Loucy (cell line): ENCODE data around the gene MTPN.

Experiments
- H2AFZ ChIP-seq: fragments of 200-600 bp; sonication (generic); 2 replicates; pipeline ENCODE4 v1.6.0; 2016; ENCODE audit warnings: antibody characterized with exemption, mild to moderate bottlenecking, low read length, moderate library complexity
- H3F3A ChIP-seq: fragments of 200-600 bp; 2 replicates; pipeline ENCODE4 v1.6.0; 2016; ENCODE audit warnings: antibody characterized with exemption, low read depth, mild to moderate bottlenecking
- H3K27me3 ChIP-seq: fragments of 200-600 bp; sonication (generic); 2 replicates; pipeline ENCODE4 v1.6.1; 2014; ENCODE audit warnings: low read length, mild to moderate bottlenecking; ENCODE audit not compliant: insufficient read depth, poor library complexity, severe bottlenecking
- H3K36me3 ChIP-seq: fragments of 200-600 bp; sonication (generic); 2 replicates; pipeline ENCODE4 v1.6.1; 2016; ENCODE audit warnings: low read length; ENCODE audit not compliant: insufficient read depth
- H3K4me1 ChIP-seq: fragments of 200-600 bp; sonication (generic); 2 replicates; pipeline ENCODE4 v1.5.1; 2014; ENCODE audit warnings: low read length, mild to moderate bottlenecking; ENCODE audit not compliant: insufficient read depth, poor library complexity, severe bottlenecking
- H3K4me2 ChIP-seq: fragments of 200-600 bp; sonication (generic); 2 replicates; pipeline ENCODE4 v1.6.0; 2014; ENCODE audit warnings: antibody characterized with exemption, low read length, low read depth, mild to moderate bottlenecking; ENCODE audit not compliant: poor library complexity, severe bottlenecking
- H3K4me3 ChIP-seq: fragments of 200-600 bp; sonication (generic); 2 replicates; pipeline ENCODE4 v1.5.1; 2014; ENCODE audit warnings: low read length, mild to moderate bottlenecking, mixed read lengths; ENCODE audit not compliant: poor library complexity, severe bottlenecking
- H3K79me2 ChIP-seq: fragments of 200-600 bp; sonication (generic); 2 replicates; pipeline ENCODE4 v1.6.1; 2014; ENCODE audit warnings: low read length; ENCODE audit not compliant: insufficient read depth
- H3K9ac ChIP-seq: fragments of 200-600 bp; sonication (generic); 2 replicates; pipeline ENCODE4 v1.6.0; 2014; ENCODE audit warnings: mild to moderate bottlenecking, low read depth, low read length, moderate library complexity; ENCODE audit not compliant: poor library complexity, severe bottlenecking
- H3K9me2 ChIP-seq: fragments of 200-600 bp; sonication (generic); replicated peaks from 2 replicates; pipeline ENCODE4 v1.6.1; 2016; ENCODE audit warnings: low read depth, low read length, mixed read lengths
- H3K9me3 ChIP-seq: fragments of 200-600 bp; sonication (generic); 2 replicates; pipeline ENCODE4 v1.6.1; 2014; ENCODE audit warnings: mild to moderate bottlenecking, antibody characterized with exemption, low read length, low read depth; ENCODE audit not compliant: insufficient read depth
- H4K20me1 ChIP-seq: fragments of 200-600 bp; sonication (generic); 2 replicates; pipeline ENCODE4 v1.6.0; 2014; ENCODE audit warnings: antibody characterized with exemption, low read length, mild to moderate bottlenecking; ENCODE audit not compliant: insufficient read depth, poor library complexity, severe bottlenecking
- EZH2phosphoT487 ChIP-seq: fragments of 200-600 bp; IDR thresholded peaks from 2 replicates; pipeline ENCODE4 v1.6.1; 2018; ENCODE audit warnings: antibody characterized with exemption, mild to moderate bottlenecking, moderate library complexity, borderline replicate concordance
- TF ChIP-seq, protein P1 (sequence below): fragments of 200-600 bp; sonication (generic); conservative IDR thresholded peaks from 2 replicates; pipeline ENCODE4 v1.5.1; 2014; ENCODE audit warnings: mild to moderate bottlenecking, antibody characterized with exemption, low read length

Gene MTPN

DNA sequence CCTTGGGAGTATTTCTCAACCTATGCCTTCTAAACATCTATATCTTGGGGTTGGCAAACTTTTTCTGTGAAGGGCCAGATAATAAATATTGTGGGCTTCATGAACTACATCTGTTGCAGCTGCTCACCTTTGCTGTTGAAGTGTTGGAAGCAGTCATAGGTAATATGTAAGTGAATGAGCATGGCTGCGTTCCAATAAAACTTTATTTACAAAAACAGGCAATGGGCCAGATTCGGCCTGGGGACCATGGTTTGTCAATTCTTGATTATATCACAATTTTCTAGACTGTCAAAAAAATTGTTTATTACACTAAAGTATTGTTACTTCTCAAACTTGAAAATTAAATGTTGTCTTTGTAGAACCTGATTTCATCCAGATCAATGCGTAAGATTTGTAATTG lies 54.9 kb downstream of the MTPN start:
- Histone ChIP-seq H3K4me1 (no peaks in the 10 kb centered on the region), H2AFZ (no peak overlapping the region), H3K9me2 (no peaks in the 10 kb centered on the region), H3F3A (no peaks in the 10 kb centered on the region), H3K4me2 (no peak overlapping the region), H3K27me3 (no peaks in the 10 kb centered on the region), H3K79me2 (no peaks in the 10 kb centered on the region), H3K9ac (no peak overlapping the region), H3K9me3 (no peaks in the 10 kb centered on the region), H3K4me3 (no peak overlapping the region), H3K36me3 (peaks cover 18% of the 10 kb centered on the region), H4K20me1 (no peaks in the 10 kb centered on the region)
- no peak for TF ChIP-seq EZH2phosphoT487
- TF ChIP-seq, protein P1, sequence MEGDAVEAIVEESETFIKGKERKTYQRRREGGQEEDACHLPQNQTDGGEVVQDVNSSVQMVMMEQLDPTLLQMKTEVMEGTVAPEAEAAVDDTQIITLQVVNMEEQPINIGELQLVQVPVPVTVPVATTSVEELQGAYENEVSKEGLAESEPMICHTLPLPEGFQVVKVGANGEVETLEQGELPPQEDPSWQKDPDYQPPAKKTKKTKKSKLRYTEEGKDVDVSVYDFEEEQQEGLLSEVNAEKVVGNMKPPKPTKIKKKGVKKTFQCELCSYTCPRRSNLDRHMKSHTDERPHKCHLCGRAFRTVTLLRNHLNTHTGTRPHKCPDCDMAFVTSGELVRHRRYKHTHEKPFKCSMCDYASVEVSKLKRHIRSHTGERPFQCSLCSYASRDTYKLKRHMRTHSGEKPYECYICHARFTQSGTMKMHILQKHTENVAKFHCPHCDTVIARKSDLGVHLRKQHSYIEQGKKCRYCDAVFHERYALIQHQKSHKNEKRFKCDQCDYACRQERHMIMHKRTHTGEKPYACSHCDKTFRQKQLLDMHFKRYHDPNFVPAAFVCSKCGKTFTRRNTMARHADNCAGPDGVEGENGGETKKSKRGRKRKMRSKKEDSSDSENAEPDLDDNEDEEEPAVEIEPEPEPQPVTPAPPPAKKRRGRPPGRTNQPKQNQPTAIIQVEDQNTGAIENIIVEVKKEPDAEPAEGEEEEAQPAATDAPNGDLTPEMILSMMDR = no peak

DNA sequence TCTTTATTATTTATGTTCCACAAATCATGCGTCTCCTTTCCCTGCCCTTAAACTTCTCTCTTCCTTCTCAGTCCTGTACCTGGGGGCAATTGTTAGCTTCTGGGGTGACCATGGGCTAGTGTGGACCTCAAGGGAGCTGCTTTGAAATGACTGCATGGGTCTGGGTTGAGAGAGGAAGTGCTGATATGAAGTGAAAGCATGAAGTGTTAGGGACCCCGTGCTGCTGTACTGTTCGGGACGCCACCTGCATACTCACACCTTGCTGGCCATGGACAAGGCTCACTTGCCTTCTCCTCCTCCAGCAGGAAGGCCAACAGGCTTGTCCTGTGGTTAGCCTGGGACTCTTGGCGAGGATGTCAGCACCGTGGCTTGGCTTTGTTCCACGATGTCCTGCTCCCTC lies 56.7 kb downstream of the MTPN start:
- no peaks in the 10 kb centered on the region for H3K4me1 ChIP-seq
- H3K9ac ChIP-seq = no peak overlapping the region
- H3K27me3 ChIP-seq = no peaks in the 10 kb centered on the region
- H2AFZ ChIP-seq = no peak overlapping the region
- no peaks in the 10 kb centered on the region for H3K9me3 ChIP-seq
- no peaks in the 10 kb centered on the region for H3K9me2 ChIP-seq
- H3K4me3 ChIP-seq = no peak overlapping the region
- H3F3A ChIP-seq = no peaks in the 10 kb centered on the region
- no peaks in the 10 kb centered on the region for H4K20me1 ChIP-seq
- H3K79me2 ChIP-seq = no peaks in the 10 kb centered on the region
- TF ChIP-seq, protein P1 = no peak
- no peak for TF ChIP-seq EZH2phosphoT487
- H3K4me2 ChIP-seq = no peak overlapping the region
- H3K36me3 ChIP-seq = peaks cover under 1% of the 10 kb centered on the region; the same call in 1 of the 2 replicates

DNA sequence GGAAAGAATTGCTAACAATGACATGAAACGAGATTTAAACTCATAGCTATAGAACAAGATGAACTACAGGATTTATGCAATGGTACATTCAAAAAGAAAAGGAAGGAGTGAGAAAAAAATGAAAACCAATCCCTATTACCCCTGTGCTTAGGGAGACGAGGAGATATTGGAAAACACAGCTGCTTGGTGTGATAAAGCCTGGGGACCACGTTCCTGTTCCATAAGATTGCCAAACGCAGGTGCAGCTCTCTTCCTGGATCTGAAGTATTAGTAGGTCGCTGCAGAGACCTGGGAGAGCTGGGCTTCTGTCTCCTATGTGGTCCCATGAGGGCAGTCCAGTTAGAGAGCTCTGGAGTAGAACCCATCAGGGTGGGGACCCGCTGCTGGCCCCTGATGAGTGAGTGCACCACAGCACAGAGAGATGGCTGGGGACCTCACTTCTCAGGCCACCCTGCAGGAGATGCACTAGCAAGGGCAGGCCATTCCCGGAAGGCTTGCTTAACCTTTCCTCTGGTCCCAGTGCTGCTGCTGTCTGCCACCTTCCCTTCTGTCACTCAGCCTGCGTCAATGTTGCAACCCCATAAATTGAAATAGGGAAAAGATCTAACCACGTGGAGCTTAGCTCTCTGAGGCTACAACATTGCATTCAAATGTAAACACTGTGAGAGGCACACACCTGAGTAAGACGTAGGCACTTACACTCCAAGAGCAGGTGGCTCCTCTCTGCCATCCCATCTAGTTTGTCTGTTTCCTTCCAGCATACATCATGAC lies 57.9 kb downstream of the MTPN start:
- no peaks in the 10 kb centered on the region for H3F3A ChIP-seq
- H3K9ac ChIP-seq = no peak overlapping the region
- H3K79me2 ChIP-seq = no peaks in the 10 kb centered on the region
- no peaks in the 10 kb centered on the region for H3K27me3 ChIP-seq
- TF ChIP-seq, protein P1 = no peak
- H3K4me3 ChIP-seq = no peak overlapping the region
- H3K4me1 ChIP-seq = no peaks in the 10 kb centered on the region
- no peaks in the 10 kb centered on the region for H3K36me3 ChIP-seq
- H3K9me3 ChIP-seq = no peaks in the 10 kb centered on the region
- H3K4me2 ChIP-seq = no peak overlapping the region
- no peaks in the 10 kb centered on the region for H3K9me2 ChIP-seq
- no peaks in the 10 kb centered on the region for H4K20me1 ChIP-seq
- no peak overlapping the region for H2AFZ ChIP-seq
